Chondrocyte (in vitro differentiated cells): Measurements from ENCODE around the gene FAM120B. TPM values are rescaled to one million over a fixed set of nuclear protein-coding genes. Genes with fewer than 3 reads are reported as not detected.

ENCODE experiments used
- DNase-seq: peaks from one replicate; pipeline ENCODE4 v3.0.0; 2021; ENCODE audit warnings: mixed read lengths, low spot score
- H3K27ac Mint-ChIP-seq: one replicate; pipeline ENCODE4 v1.8.0; 2021; ENCODE audit warnings: mild to moderate bottlenecking, moderate library complexity, mixed read lengths; ENCODE audit not compliant: unreplicated experiment
- H3K27me3 Mint-ChIP-seq: 2 replicates; pipeline ENCODE4 v1.8.0; 2021; ENCODE audit warnings: low read depth, mixed read lengths
- H3K36me3 Mint-ChIP-seq: 2 replicates; pipeline ENCODE4 v1.8.0; 2021; ENCODE audit warnings: low read depth, mixed read lengths
- H3K4me1 Mint-ChIP-seq: 2 replicates; pipeline ENCODE4 v1.8.0; 2021; ENCODE audit warnings: low read depth, mild to moderate bottlenecking, mixed read lengths
- H3K4me3 Mint-ChIP-seq: one replicate; pipeline ENCODE4 v1.8.0; 2021; ENCODE audit warnings: mild to moderate bottlenecking, moderate library complexity, mixed read lengths; ENCODE audit not compliant: unreplicated experiment
- H3K9me3 Mint-ChIP-seq: 2 replicates; pipeline ENCODE4 v1.8.0; 2021; ENCODE audit warnings: low read depth, mixed read lengths
- total RNA-seq: library from RNA; stranded (reverse); gene quantifications from 3 replicates; pipeline ENCODE4 v1.2.1, GENCODE V29; 2021
- TF ChIP-seq, protein P1 (sequence below): fragments of 200-600 bp; sonication (generic); IDR thresholded peaks from 2 replicates; pipeline ENCODE4 v1.5.0; 2021; ENCODE audit warnings: antibody characterized with exemption, mild to moderate bottlenecking, moderate library complexity

FAM120B gene
- total RNA-seq, 1 donor from 2014 or later = 26.8 TPM

DNA sequence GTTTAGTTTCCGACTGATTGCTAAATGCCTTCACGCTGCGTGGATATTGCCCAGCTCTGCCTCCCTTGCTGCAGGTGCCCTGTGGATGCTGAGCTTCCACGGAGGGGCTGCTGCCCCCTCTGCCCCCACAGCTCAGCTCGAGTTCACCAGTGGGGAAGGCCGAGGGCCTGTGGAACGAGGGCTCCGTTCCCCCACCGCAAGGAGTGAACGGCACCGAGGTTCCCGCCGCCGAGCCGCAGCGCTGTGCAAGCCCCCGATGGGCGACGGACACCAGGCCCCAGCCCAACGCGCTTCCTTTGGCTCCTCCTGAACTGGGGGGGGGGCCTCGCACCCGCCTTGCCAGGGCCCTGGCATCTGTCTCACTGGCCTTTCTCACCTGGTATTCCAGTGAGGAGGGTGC lies 33.4 kb upstream of the FAM120B start:
- Mint-ChIP-seq H3K27ac (no peak overlapping the region), H3K27me3 (peaks cover 13% of the 10 kb centered on the region), H3K36me3 (no peaks in the 10 kb centered on the region), H3K4me3 (no peak overlapping the region), H3K4me1 (peaks cover 12% of the 10 kb centered on the region), H3K9me3 (no peaks in the 10 kb centered on the region)
- TF ChIP-seq, protein P1, sequence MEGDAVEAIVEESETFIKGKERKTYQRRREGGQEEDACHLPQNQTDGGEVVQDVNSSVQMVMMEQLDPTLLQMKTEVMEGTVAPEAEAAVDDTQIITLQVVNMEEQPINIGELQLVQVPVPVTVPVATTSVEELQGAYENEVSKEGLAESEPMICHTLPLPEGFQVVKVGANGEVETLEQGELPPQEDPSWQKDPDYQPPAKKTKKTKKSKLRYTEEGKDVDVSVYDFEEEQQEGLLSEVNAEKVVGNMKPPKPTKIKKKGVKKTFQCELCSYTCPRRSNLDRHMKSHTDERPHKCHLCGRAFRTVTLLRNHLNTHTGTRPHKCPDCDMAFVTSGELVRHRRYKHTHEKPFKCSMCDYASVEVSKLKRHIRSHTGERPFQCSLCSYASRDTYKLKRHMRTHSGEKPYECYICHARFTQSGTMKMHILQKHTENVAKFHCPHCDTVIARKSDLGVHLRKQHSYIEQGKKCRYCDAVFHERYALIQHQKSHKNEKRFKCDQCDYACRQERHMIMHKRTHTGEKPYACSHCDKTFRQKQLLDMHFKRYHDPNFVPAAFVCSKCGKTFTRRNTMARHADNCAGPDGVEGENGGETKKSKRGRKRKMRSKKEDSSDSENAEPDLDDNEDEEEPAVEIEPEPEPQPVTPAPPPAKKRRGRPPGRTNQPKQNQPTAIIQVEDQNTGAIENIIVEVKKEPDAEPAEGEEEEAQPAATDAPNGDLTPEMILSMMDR = no peak
- no peak for DNase-seq

DNA sequence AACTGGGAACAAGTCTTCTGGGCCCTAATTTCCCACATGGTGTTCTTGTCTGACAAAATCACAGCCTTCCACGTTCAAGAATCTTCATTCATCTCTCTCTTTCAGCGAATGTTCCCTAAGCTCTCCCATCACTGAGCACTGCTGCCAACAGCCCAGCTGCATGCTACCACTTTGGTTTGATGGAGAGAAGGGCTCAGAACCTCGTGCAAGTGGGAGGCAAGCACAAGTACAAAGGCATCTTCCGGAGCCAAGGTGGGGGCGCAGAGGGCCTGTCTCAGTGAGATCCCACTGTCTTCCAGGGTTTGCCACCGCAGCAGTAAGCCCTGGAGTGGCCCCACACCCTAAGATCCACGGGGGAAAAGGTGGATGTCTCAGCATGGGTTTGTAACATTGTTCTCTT lies 32.9 kb upstream of the FAM120B start:
- Mint-ChIP-seq H3K9me3 (no peaks in the 10 kb centered on the region), H3K36me3 (no peaks in the 10 kb centered on the region), H3K27ac (no peak overlapping the region), H3K4me3 (no peak overlapping the region), H3K4me1 (peaks cover 12% of the 10 kb centered on the region), H3K27me3 (peaks cover 15% of the 10 kb centered on the region)
- DNase-seq = no peak
- TF ChIP-seq, protein P1 = no peak

DNA sequence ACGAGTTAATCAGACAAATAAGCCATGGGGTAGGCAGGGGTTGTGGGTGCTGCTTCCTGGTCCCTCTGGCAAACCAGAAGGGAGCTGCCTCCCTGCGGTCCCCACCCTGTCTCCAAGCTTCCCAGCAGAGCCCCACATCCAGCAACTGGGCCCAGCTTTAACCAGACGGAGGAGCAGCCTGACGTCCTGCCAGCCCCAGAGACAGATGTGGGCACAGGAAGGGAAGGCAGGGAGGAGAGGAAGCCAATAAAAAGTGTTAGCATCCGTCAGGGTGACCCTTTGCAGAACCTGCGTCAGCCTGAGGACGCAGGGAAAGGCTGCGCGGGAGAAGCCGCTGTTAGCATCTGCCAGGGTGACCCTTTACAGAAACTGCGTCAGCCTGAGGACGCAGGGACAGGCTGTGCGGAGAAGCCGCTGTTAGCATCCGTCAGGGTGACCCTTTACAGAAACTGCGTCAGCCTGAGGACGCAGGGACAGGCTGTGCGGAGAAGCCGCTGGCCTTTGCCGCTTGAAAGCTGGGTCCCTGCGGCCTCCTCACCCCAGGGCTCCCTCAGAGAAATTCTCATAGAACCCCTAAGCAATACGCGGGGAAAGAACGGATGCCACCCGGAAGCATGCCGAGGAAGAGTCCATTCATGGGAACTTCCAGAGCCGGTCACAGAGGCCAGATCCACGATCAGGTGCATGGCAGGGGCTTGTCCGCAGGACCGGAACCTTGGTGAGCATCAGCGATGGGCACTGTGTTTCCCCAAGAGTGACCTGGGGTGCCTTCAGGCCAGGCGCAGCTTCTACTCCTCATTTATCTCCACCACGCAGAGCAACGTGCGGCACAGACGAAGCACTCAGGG lies 31.6 kb upstream of the FAM120B start:
- TF ChIP-seq, protein P1 = no peak
- Mint-ChIP-seq H3K36me3 (no peaks in the 10 kb centered on the region), H3K4me3 (no peak overlapping the region), H3K9me3 (no peaks in the 10 kb centered on the region), H3K27me3 (peaks cover 19% of the 10 kb centered on the region), H3K4me1 (peaks cover 8% of the 10 kb centered on the region), H3K27ac (no peak overlapping the region)
- no peak for DNase-seq

DNA sequence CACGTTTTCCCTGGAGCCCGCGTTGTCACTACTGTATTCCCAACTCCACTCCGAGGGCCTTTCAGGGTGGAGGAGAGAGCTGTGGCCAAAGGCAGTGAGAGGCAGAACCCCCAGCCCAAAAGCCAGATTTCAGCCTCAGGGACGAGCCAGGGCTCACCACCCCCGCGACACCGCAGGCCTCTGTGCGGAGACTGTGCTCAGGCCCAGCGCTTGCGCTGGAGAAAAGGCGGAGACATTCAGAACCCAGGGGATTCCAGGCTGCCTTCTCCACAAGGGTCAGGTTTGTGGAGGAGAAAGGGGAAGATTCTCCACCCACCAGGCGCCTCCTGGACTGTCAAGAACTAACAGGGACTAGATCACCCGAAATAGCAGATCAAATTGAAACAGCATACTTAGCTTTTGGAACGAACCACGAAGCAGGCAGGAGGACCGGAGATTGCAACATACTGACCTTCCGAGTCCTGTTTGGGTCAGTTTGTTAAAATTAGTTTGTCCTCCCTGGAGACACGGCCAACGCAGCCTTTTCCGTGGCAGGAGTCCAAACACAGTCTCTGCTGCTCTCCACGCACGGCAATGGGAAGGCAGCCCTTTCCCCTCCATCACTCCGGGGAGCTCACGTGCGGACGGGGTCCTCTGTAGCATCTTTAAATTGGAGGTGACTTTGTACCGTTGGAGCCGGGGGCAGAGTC lies 30.0 kb upstream of the FAM120B start:
- Mint-ChIP-seq H3K4me1 (peaks cover 6% of the 10 kb centered on the region), H3K9me3 (no peaks in the 10 kb centered on the region), H3K36me3 (no peaks in the 10 kb centered on the region), H3K27me3 (peaks cover 24% of the 10 kb centered on the region), H3K27ac (no peak overlapping the region), H3K4me3 (no peak overlapping the region)
- TF ChIP-seq, protein P1 = no peak
- DNase-seq = no peak

DNA sequence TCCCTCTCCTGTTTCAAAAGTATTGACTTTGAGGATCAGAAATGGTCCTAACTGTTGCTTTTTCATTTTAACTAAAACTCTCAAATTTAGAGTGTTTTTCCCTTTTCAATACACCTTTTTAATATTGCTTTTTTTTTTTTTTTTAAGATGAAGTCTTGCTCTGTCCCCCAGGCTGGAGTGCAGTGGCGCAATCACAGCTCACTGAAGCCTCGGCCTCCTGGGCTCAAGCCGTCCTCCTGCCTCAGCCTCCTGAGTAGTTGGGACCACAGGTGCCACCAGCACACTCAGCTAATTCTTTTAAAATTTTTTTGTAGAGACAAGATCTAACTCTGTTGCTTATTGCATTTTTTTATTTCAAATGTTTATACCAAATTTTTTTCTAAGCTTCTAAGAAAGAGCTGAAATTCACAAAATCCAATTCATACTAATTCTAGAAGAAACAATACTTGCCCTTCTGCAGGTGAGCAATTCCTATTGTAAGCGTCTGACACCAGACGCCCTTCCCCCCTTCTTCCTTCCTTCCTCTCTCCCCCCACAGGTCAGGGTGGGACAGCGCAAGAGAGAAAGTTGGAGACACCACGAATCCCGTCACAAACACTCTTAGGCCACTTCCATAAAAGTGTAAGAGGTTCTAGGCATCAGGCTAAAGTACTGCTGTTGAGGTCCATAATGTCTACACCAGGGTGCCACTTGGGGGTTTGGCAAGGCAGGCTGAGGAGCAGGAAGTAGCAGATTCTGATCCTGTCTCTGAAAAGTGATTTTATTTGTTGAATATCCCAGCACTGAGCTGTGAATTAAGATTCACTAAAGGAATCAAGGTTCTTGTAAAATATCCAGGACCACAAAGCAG lies 28.4 kb upstream of the FAM120B start:
- TF ChIP-seq, protein P1 = no peak
- no peaks in the 10 kb centered on the region for H3K9me3 Mint-ChIP-seq
- peaks cover 6% of the 10 kb centered on the region for H3K4me1 Mint-ChIP-seq
- H3K4me3 Mint-ChIP-seq = no peak overlapping the region
- no peak overlapping the region for H3K27ac Mint-ChIP-seq
- no peak for DNase-seq
- H3K36me3 Mint-ChIP-seq = no peaks in the 10 kb centered on the region
- H3K27me3 Mint-ChIP-seq = peaks cover 24% of the 10 kb centered on the region
